Sigmoid colon (tissue), 7 donors: ENCODE measurements around the gene PSMC3. TPM values are rescaled to one million over a fixed set of nuclear protein-coding genes. Genes with fewer than 3 reads are reported as not detected.

ENCODE experiments used
- DNase-seq: peaks from one replicate; pipeline ENCODE4 v3.0.0-alpha.2; 2019
- H3K27ac ChIP-seq, 4 donors: fragments of 200-600 bp; sonication (generic); one replicate each; pipeline ENCODE4 v1.5.1; 2016 to 2019; ENCODE audit warnings: mild to moderate bottlenecking in 1 of 4
- H3K27me3 ChIP-seq, 3 donors: fragments of 200-600 bp; sonication (generic); one replicate each; pipeline ENCODE4 v1.5.1; 2019; ENCODE audit warnings: mild to moderate bottlenecking in 1 of 3
- H3K36me3 ChIP-seq, 4 donors: fragments of 200-600 bp; sonication (generic); one replicate each; pipeline ENCODE4 v1.5.1; 2016 to 2019
- H3K4me1 ChIP-seq, 4 donors: fragments of 200-600 bp; sonication (generic); one replicate each; pipeline ENCODE4 v1.5.1; 2017 to 2019
- H3K4me3 ChIP-seq, 4 donors: fragments of 200-600 bp; sonication (generic); one replicate each; pipeline ENCODE4 v1.5.1; 2017 to 2019; ENCODE audit warnings: mild to moderate bottlenecking in 2 of 4, moderate library complexity in 1 of 4
- H3K9me3 ChIP-seq, 4 donors: fragments of 200-600 bp in 3 of 4; sonication (generic) in 3 of 4; one replicate each; pipeline versions ENCODE4 v1.5.1 to v1.6.1; 2013 to 2019
- CTCF ChIP-seq, 4 experiments: fragments of 450-650 bp in 3 of 4; fragments of 200-600 bp in 1 of 4; IDR thresholded peaks; one replicate each; pipeline ENCODE4 v1.5.1; 2016 to 2019; ENCODE audit warnings: antibody characterized with exemption in 4 of 4, mild to moderate bottlenecking in 3 of 4, moderate library complexity in 2 of 4
- EP300 ChIP-seq, 4 donors: sonication (generic); formaldehyde crosslinking; IDR thresholded peaks; one replicate each; pipeline ENCODE4 v1.6.1; 2017; ENCODE audit warnings: antibody characterized with exemption in 4 of 4
- POLR2A ChIP-seq, 2 donors: fragments of 450-650 bp; IDR thresholded peaks; one replicate each; pipeline ENCODE4 v1.6.1; 2016; ENCODE audit warnings: antibody characterized with exemption in 2 of 2, mild to moderate bottlenecking in 2 of 2, moderate library complexity in 2 of 2
- POLR2AphosphoS5 ChIP-seq, 4 donors: sonication (generic); formaldehyde crosslinking; IDR thresholded peaks; one replicate each; pipeline ENCODE4 v1.6.1; 2017; ENCODE audit warnings: antibody characterized with exemption in 4 of 4
- WGBS, 2 donors: extraction: QIAGEN DNeasy Blood & Tissue Kit; methylation state at CpG; one replicate each; pipeline ENCODE4 v1.1.7; 2013; 5-methylcytosine and 5-hydroxymethylcytosine counted together
- intact Hi-C: fragments of 100-400 bp; cut with DNase I; formaldehyde crosslinking; loops from one replicate; pipeline ENCODE4 v1.15.1; 2023
- polyA plus RNA-seq, 3 donors: library from polyadenylated mRNA; stranded (reverse); fragments of 200-250 nt; gene quantifications; one replicate each; pipeline ENCODE4 v1.2.3, GENCODE V29; 2013
- total RNA-seq, 4 donors: library from RNA; depleted of rRNA; stranded (reverse); fragments of >200 nt; gene quantifications; one replicate each; pipeline ENCODE4 v1.1.0, GENCODE V29; 2016
- donor health status: healthy with polysubstance abuse.
- donor health status: Bipolar disorder and iron deficiency.
- donor health status: healthy.

PSMC3 gene
- total and polyA plus RNA-seq, 7 donors = 104 to 202 (median 151) TPM

- Histone ChIP-seq H3K27me3 (no peaks in the 10 kb centered on the region), H3K27ac (peak overlapping the region; percentile 64 to 78 (median 71)), H3K4me1 (peaks cover 0 to 70% (median 64%) of the 10 kb centered on the region in 4 donors), H3K9me3 (no peaks in the 10 kb centered on the region), H3K4me3 (no peak overlapping the region), H3K36me3 (peaks cover 0 to 47% (median 32%) of the 10 kb centered on the region in 4 donors)
- 21 to 71% methylated on average over 7 of the region's 7 CpGs for WGBS, 2 donors
- intact Hi-C loops = loop anchor here (5.0 kb wide), 2 partner anchors 85 to 100 kb away; partner anchors contain the start of genes CELF1 and PTPMT1
- peak; percentile 70 for DNase-seq
- TF ChIP-seq CTCF (IDR thresholded peaks at IDR 0.05) (no peak), EP300 (IDR thresholded peaks at IDR 0.05) (no peak)
Measured at GRCh38 chr11:47467357-47467756, 41.1 kb upstream of the PSMC3 start.

GRCh38 chr11:47466701-47467250 lies 40.5 kb upstream of the PSMC3 start:
- Histone ChIP-seq H3K9me3 (no peaks in the 10 kb centered on the region), H3K4me3 (no peak overlapping the region), H3K4me1 (peaks cover 0 to 70% (median 64%) of the 10 kb centered on the region in 4 donors), H3K27me3 (no peaks in the 10 kb centered on the region), H3K36me3 (peaks cover 0 to 42% (median 26%) of the 10 kb centered on the region in 4 donors), H3K27ac (peak overlapping the region; percentile 64 to 78 (median 71))
- 16 to 58% methylated on average over 4 of the region's 4 CpGs for WGBS, 2 donors
- no peak for TF ChIP-seq CTCF (IDR thresholded peaks at IDR 0.05)
- no peak for TF ChIP-seq POLR2AphosphoS5 (IDR thresholded peaks at IDR 0.05)
- TF ChIP-seq POLR2A (IDR thresholded peaks at IDR 0.05) = no peak
- TF ChIP-seq EP300 (IDR thresholded peaks at IDR 0.05) = no peak
- DNase-seq = peak; percentile 82
- intact Hi-C loops = loop anchor here (5.0 kb wide), 2 partner anchors 86 to 101 kb away; partner anchors contain the start of genes CELF1 and PTPMT1

GRCh38 chr11:47466201-47466600 lies 40.0 kb upstream of the PSMC3 start:
- Histone ChIP-seq H3K27me3 (no peaks in the 10 kb centered on the region), H3K36me3 (peaks cover 0 to 36% (median 20%) of the 10 kb centered on the region in 4 donors), H3K27ac (peak overlapping the region; percentile 64 to 78 (median 71)), H3K9me3 (no peaks in the 10 kb centered on the region), H3K4me3 (no peak overlapping the region), H3K4me1 (peaks cover 0 to 68% (median 62%) of the 10 kb centered on the region in 4 donors)
- intact Hi-C loops = loop anchor here (5.0 kb wide), 2 partner anchors 86 to 101 kb away; partner anchors contain the start of genes CELF1 and PTPMT1
- no peak for DNase-seq
- TF ChIP-seq POLR2A (IDR thresholded peaks at IDR 0.05) (no peak), CTCF (IDR thresholded peaks at IDR 0.05) (no peak), EP300 (IDR thresholded peaks at IDR 0.05) (no peak), POLR2AphosphoS5 (IDR thresholded peaks at IDR 0.05) (no peak)
- WGBS, 2 donors = 30 to 66% methylated on average over 5 of the region's 5 CpGs

GRCh38 chr11:47464483-47464882 lies 38.2 kb upstream of the PSMC3 start:
- TF ChIP-seq CTCF (IDR thresholded peaks at IDR 0.05) = no peak
- no peak for TF ChIP-seq POLR2AphosphoS5 (IDR thresholded peaks at IDR 0.05)
- no peak for TF ChIP-seq EP300 (IDR thresholded peaks at IDR 0.05)
- TF ChIP-seq POLR2A (IDR thresholded peaks at IDR 0.05) = no peak
- no peaks in the 10 kb centered on the region for H3K27me3 ChIP-seq
- peaks cover 0 to 28% (median 10%) of the 10 kb centered on the region in 4 donors for H3K36me3 ChIP-seq
- H3K27ac ChIP-seq = no peak overlapping the region
- no peak overlapping the region for H3K4me3 ChIP-seq
- H3K4me1 ChIP-seq = peaks cover 0 to 51% (median 45%) of the 10 kb centered on the region in 4 donors
- peak; percentile 8 for DNase-seq
- no peaks in the 10 kb centered on the region for H3K9me3 ChIP-seq
- intact Hi-C loops = no loop called here
- 96% methylated on average over 5 of the region's 5 CpGs for WGBS, 2 donors
